ENCODE data around the gene PAX8.

The PAX8 gene

DNA sequence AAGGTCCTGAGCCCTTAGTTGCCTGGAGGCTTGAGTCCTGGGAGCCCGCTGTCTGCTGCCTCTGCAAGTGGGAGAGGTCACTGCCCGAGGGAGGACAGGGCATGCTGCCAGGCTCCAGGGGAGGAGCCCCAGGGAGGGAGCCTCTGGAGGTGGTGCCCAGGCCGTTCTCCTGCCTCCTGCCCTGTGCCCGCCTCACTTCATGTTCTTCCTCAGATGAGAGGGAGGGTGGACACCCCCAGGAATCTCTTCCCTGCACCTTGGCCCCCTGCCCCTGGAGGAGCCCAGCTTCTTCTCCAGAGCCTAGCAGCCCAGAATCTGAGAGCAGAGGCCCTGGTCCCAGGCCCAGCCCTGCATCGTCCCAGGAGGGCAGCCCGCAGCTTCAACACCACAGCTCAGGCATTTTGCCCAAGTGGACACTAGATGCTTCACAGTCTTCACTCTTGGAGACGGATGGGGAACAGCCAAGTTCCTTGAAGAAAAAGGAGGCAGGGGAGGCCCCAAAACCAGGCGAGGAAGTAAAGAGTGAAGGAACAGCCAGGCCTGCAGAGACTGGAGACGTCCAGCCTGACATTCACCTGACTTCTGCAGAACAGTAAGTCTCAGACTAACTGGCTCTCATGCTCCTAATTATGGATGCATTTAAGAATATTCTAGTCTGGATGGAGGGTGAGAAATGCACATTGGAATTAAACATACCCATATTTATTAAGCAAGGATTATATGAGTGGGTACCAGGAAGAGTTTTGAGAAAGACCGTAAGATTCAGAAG, 92.9 kb downstream of the PAX8 start:
- no peaks in the 10 kb centered on the region for H3K79me1 ChIP-seq (ENCODE audit: low read length)
- no peak overlapping the region for H3K4me3 ChIP-seq (ENCODE audit: low read length)
- no peak overlapping the region for H2BK15ac ChIP-seq (replicated peaks; ENCODE audit: low read depth)
- H3K4me2 ChIP-seq (ENCODE audit: low read length): no peak overlapping the region
- no peak overlapping the region for H2AK5ac ChIP-seq (ENCODE audit: low read length)
- no peak overlapping the region for H3K4ac ChIP-seq (ENCODE audit: low read depth, low read length)
- H3K36me3 ChIP-seq (ENCODE audit: control insufficient read depth, insufficient read depth, low read length): no peaks in the 10 kb centered on the region
- H3K79me2 ChIP-seq (ENCODE audit: control insufficient read depth, insufficient read depth, low read length): no peaks in the 10 kb centered on the region
- no peaks in the 10 kb centered on the region for H3K27me3 ChIP-seq (ENCODE audit: insufficient read depth, low read length, poor library complexity)
- no peak overlapping the region for H2BK120ac ChIP-seq (ENCODE audit: low read depth, low read length)
- no peak overlapping the region for H3K27ac ChIP-seq (ENCODE audit: low read depth, low read length)
- DNase-seq: no peak
- no peak overlapping the region for H3K18ac ChIP-seq (ENCODE audit: low read length)
- H3K4me1 ChIP-seq (ENCODE audit: control insufficient read depth, low read depth, low read length): no peaks in the 10 kb centered on the region
- H3K9ac ChIP-seq (ENCODE audit: low read length): no peak overlapping the region
- WGBS (ENCODE audit: extremely low coverage, insufficient coverage, low lambda C conversion rate): no CpG with 5 or more reads among the region's 10 CpGs
- H3K56ac ChIP-seq (ENCODE audit: low read length): no peak overlapping the region
- H3K23ac ChIP-seq (ENCODE audit: low read length): no peak overlapping the region
- H2BK5ac ChIP-seq (ENCODE audit: low read length): no peak overlapping the region
- no peak overlapping the region for H4K8ac ChIP-seq (ENCODE audit: low read depth, low read length)
- H4K5ac ChIP-seq (ENCODE audit: low read length): no peak overlapping the region

DNA sequence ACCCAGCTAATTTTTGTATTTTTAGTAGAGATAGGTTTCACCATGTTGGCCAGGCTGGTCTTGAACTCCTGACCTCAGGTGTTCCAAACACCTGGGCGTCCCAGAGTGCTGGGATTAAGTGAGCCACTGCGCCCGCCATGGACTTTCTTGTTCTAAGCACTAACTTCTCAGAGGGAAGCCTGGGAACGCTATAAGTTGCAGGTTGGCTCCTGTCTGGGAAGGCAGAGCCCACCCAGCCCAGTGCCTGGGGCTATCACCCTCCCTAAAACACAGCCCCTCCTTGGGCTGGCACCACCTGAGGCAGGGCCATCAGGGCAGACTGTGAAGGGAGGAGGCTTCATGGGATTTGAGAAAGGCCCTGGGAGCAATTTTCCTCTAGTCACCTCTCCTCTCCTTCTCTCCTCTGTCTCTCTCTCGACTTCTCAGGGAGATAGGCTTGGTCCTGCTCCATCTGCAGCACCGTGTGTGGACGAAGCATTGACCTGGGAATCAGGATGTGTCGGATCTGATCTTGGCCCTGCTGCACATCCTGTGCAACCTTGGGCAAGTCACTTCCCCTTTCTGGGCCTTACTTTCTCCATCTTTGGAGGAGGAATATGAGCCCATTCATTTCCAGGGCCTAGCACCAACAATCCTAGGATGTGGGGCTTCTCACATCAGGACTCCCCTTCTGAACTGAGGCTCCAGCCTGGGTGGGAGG, 94.0 kb downstream of the PAX8 start:
- Histone ChIP-seq H3K36me3 (ENCODE audit: control insufficient read depth, insufficient read depth, low read length) (no peaks in the 10 kb centered on the region), H3K79me1 (ENCODE audit: low read length) (no peaks in the 10 kb centered on the region), H3K56ac (ENCODE audit: low read length) (no peak overlapping the region), H4K5ac (ENCODE audit: low read length) (no peak overlapping the region), H3K27ac (ENCODE audit: low read depth, low read length) (no peak overlapping the region), H3K27me3 (ENCODE audit: insufficient read depth, low read length, poor library complexity) (no peaks in the 10 kb centered on the region), H3K4me1 (ENCODE audit: control insufficient read depth, low read depth, low read length) (no peaks in the 10 kb centered on the region), H2BK120ac (ENCODE audit: low read depth, low read length) (no peak overlapping the region), H3K4me2 (ENCODE audit: low read length) (no peak overlapping the region), H4K8ac (ENCODE audit: low read depth, low read length) (no peak overlapping the region), H2BK5ac (ENCODE audit: low read length) (no peak overlapping the region), H2BK15ac (replicated peaks; ENCODE audit: low read depth) (no peak overlapping the region), H3K79me2 (ENCODE audit: control insufficient read depth, insufficient read depth, low read length) (no peaks in the 10 kb centered on the region), H3K18ac (ENCODE audit: low read length) (no peak overlapping the region), H3K4me3 (ENCODE audit: low read length) (no peak overlapping the region), H2AK5ac (ENCODE audit: low read length) (no peak overlapping the region), H3K9ac (ENCODE audit: low read length) (no peak overlapping the region), H3K4ac (ENCODE audit: low read depth, low read length) (no peak overlapping the region), H3K23ac (ENCODE audit: low read length) (no peak overlapping the region)
- DNase-seq: no peak
- no CpG with 5 or more reads among the region's 8 CpGs for WGBS (ENCODE audit: extremely low coverage, insufficient coverage, low lambda C conversion rate)

DNA sequence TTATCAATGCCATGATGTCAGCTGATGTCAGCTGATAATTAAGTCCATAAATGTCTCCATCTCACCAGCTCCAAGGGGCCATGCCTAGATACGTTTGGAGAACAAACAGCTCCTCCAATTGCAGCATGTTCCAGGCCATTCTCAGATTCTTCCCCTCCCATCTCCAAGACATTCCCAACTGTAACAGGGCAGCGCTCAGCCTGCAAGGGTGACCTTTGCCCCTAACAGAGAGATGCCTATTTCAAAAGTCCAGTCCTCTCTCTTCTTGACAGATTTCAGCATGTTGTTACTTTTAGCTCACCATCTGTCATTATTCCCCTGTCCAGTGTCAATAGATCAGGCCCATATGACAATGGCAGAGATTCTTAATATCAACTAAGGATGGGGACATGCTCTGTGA, 95.0 kb downstream of the PAX8 start:
- no peak overlapping the region for H2BK120ac ChIP-seq (ENCODE audit: low read depth, low read length)
- H3K36me3 ChIP-seq (ENCODE audit: control insufficient read depth, insufficient read depth, low read length): no peaks in the 10 kb centered on the region
- no peak overlapping the region for H2BK15ac ChIP-seq (replicated peaks; ENCODE audit: low read depth)
- H2AK5ac ChIP-seq (ENCODE audit: low read length): no peak overlapping the region
- H3K9ac ChIP-seq (ENCODE audit: low read length): no peak overlapping the region
- H2BK5ac ChIP-seq (ENCODE audit: low read length): no peak overlapping the region
- H3K27me3 ChIP-seq (ENCODE audit: insufficient read depth, low read length, poor library complexity): no peaks in the 10 kb centered on the region
- no peaks in the 10 kb centered on the region for H3K79me1 ChIP-seq (ENCODE audit: low read length)
- no CpG with 5 or more reads among the region's 2 CpGs for WGBS (ENCODE audit: extremely low coverage, insufficient coverage, low lambda C conversion rate)
- H4K8ac ChIP-seq (ENCODE audit: low read depth, low read length): no peak overlapping the region
- no peaks in the 10 kb centered on the region for H3K4me1 ChIP-seq (ENCODE audit: control insufficient read depth, low read depth, low read length)
- no peak overlapping the region for H3K4me3 ChIP-seq (ENCODE audit: low read length)
- no peak for DNase-seq
- no peak overlapping the region for H3K56ac ChIP-seq (ENCODE audit: low read length)
- H4K5ac ChIP-seq (ENCODE audit: low read length): no peak overlapping the region
- no peak overlapping the region for H3K4me2 ChIP-seq (ENCODE audit: low read length)
- H3K23ac ChIP-seq (ENCODE audit: low read length): no peak overlapping the region
- H3K79me2 ChIP-seq (ENCODE audit: control insufficient read depth, insufficient read depth, low read length): no peaks in the 10 kb centered on the region
- no peak overlapping the region for H3K4ac ChIP-seq (ENCODE audit: low read depth, low read length)
- no peak overlapping the region for H3K27ac ChIP-seq (ENCODE audit: low read depth, low read length)
- no peak overlapping the region for H3K18ac ChIP-seq (ENCODE audit: low read length)

DNA sequence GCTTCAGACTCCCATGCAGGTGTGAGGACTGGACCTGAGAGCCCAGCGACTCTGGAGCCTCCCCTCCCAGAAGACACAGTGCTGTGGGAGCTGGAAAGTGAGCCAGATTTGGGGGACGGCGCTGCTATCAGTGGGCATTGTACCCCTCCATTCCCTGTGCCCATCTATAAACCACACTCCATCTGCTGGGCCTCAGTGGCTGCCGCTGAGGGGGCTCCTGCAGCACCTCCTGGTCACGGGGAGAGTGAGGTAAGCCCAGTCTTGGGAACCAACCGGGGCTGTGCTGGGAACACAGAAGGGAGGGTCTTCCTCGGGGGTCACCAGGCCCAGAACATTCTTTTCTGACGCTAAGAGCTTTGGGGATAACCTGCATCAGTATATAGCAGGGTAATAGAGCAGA, 95.5 kb downstream of the PAX8 start:
- no peak overlapping the region for H4K5ac ChIP-seq (ENCODE audit: low read length)
- no peak overlapping the region for H3K4me2 ChIP-seq (ENCODE audit: low read length)
- H3K36me3 ChIP-seq (ENCODE audit: control insufficient read depth, insufficient read depth, low read length): no peaks in the 10 kb centered on the region
- H3K4me3 ChIP-seq (ENCODE audit: low read length): no peak overlapping the region
- no peaks in the 10 kb centered on the region for H3K27me3 ChIP-seq (ENCODE audit: insufficient read depth, low read length, poor library complexity)
- no peak for DNase-seq
- H3K4me1 ChIP-seq (ENCODE audit: control insufficient read depth, low read depth, low read length): no peaks in the 10 kb centered on the region
- H3K4ac ChIP-seq (ENCODE audit: low read depth, low read length): no peak overlapping the region
- H2BK5ac ChIP-seq (ENCODE audit: low read length): no peak overlapping the region
- no peak overlapping the region for H3K27ac ChIP-seq (ENCODE audit: low read depth, low read length)
- no peak overlapping the region for H2BK15ac ChIP-seq (replicated peaks; ENCODE audit: low read depth)
- no peak overlapping the region for H2AK5ac ChIP-seq (ENCODE audit: low read length)
- H2BK120ac ChIP-seq (ENCODE audit: low read depth, low read length): no peak overlapping the region
- WGBS (ENCODE audit: extremely low coverage, insufficient coverage, low lambda C conversion rate): no CpG with 5 or more reads among the region's 8 CpGs
- H3K79me1 ChIP-seq (ENCODE audit: low read length): no peaks in the 10 kb centered on the region
- no peak overlapping the region for H3K56ac ChIP-seq (ENCODE audit: low read length)
- H4K8ac ChIP-seq (ENCODE audit: low read depth, low read length): no peak overlapping the region
- H3K79me2 ChIP-seq (ENCODE audit: control insufficient read depth, insufficient read depth, low read length): no peaks in the 10 kb centered on the region
- no peak overlapping the region for H3K9ac ChIP-seq (ENCODE audit: low read length)
- H3K23ac ChIP-seq (ENCODE audit: low read length): no peak overlapping the region
- H3K18ac ChIP-seq (ENCODE audit: low read length): no peak overlapping the region

DNA sequence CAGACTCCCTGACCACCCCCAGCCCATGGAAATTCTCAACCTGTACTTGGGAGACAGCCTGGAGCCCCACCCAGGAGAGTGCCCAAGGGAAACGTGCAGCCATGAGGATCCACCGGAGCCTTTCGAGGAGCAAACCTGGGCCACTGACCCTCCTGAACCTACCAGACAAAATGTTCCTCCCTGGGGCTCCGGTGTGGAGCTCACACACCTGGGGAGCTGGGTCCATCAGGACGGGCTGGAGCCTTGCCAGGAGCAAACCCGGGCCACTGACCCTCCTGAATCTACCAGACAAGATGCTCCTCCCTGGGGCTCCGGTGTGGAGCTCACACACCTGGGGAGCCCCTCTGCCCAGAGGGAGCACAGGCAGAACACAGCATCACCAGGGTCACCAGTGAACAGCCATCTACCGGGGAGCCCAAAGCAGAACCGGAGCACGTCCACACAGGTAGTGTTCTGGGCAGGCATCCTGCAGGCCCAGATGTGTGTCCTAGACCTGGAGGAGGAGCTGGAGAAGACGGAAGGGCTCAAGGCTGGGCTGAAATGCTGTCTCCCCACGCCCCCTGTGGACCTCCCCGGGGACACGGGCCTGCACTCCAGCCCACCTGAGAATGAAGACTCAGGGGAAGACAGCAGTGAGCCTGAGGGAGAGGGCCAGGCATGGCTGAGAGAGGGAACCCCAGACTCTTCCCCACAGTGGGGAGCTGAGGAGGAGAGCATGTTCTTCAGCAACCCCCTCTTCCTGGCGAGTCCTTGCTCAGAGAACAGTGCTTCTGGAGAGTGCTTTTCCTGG, 96.1 kb downstream of the PAX8 start:
- Histone ChIP-seq H3K4ac (ENCODE audit: low read depth, low read length) (no peak overlapping the region), H3K4me2 (ENCODE audit: low read length) (no peak overlapping the region), H2BK15ac (replicated peaks; ENCODE audit: low read depth) (no peak overlapping the region), H4K5ac (ENCODE audit: low read length) (no peak overlapping the region), H3K18ac (ENCODE audit: low read length) (no peak overlapping the region), H3K36me3 (ENCODE audit: control insufficient read depth, insufficient read depth, low read length) (no peaks in the 10 kb centered on the region), H3K56ac (ENCODE audit: low read length) (no peak overlapping the region), H2BK120ac (ENCODE audit: low read depth, low read length) (no peak overlapping the region), H2AK5ac (ENCODE audit: low read length) (no peak overlapping the region), H3K4me3 (ENCODE audit: low read length) (no peak overlapping the region), H3K79me1 (ENCODE audit: low read length) (no peaks in the 10 kb centered on the region), H3K4me1 (ENCODE audit: control insufficient read depth, low read depth, low read length) (no peaks in the 10 kb centered on the region), H3K79me2 (ENCODE audit: control insufficient read depth, insufficient read depth, low read length) (no peaks in the 10 kb centered on the region), H3K9ac (ENCODE audit: low read length) (no peak overlapping the region), H3K27me3 (ENCODE audit: insufficient read depth, low read length, poor library complexity) (no peaks in the 10 kb centered on the region), H3K27ac (ENCODE audit: low read depth, low read length) (no peak overlapping the region), H2BK5ac (ENCODE audit: low read length) (no peak overlapping the region), H3K23ac (ENCODE audit: low read length) (no peak overlapping the region), H4K8ac (ENCODE audit: low read depth, low read length) (no peak overlapping the region)
- no peak for DNase-seq
- WGBS (ENCODE audit: extremely low coverage, insufficient coverage, low lambda C conversion rate): no CpG with 5 or more reads among the region's 15 CpGs

Data from mesendoderm (in vitro differentiated cells).